H1 (cell line): ENCODE results near the gene TTC21A. TPM values are rescaled to one million over a fixed set of nuclear protein-coding genes. Genes with fewer than 3 reads are reported as not detected.

Experiments used
- CHD7 ChIP-seq: fragments of 300-600 bp; sonication (generic); IDR thresholded peaks from 2 replicates; pipeline ENCODE4 v1.7.1; 2012; ENCODE audit warnings: low read length, moderate library complexity, mild to moderate bottlenecking, inconsistent platforms; ENCODE audit not compliant: insufficient replicate concordance
- CTCF ChIP-seq, 3 experiments: IDR thresholded peaks; 1 replicate in 2 of 3; 2 replicates in 1 of 3; pipeline versions ENCODE4 v1.5.1 to v1.6.1; 2011; ENCODE audit warnings: low read length in 3 of 3, mild to moderate bottlenecking in 3 of 3, inconsistent platforms in 2 of 3, low read depth in 1 of 3, moderate library complexity in 1 of 3; ENCODE audit not compliant: insufficient read depth in 1 of 3; ENCODE audit errors: control extremely low read depth in 1 of 3
- HDAC2 ChIP-seq, 2 experiments: fragments of 300-600 bp in 1 of 2; sonication (generic) in 1 of 2; IDR thresholded peaks; 2 replicates each; pipeline ENCODE4 v1.6.1; 2011 to 2012; ENCODE audit warnings: low read depth in 2 of 2, low read length in 2 of 2, mild to moderate bottlenecking in 2 of 2, moderate library complexity in 2 of 2, borderline replicate concordance in 1 of 2, inconsistent platforms in 1 of 2
- HDAC6 ChIP-seq: IDR thresholded peaks from one replicate; pipeline ENCODE4 v1.7.1; 2012; ENCODE audit warnings: low read depth, mild to moderate bottlenecking, inconsistent platforms, low read length, moderate library complexity
- MAFK ChIP-seq: IDR thresholded peaks from 2 replicates; pipeline ENCODE4 v1.6.1; 2012; ENCODE audit warnings: low read depth, mild to moderate bottlenecking, improper control_type of control experiment, low read length
- RAD21 ChIP-seq, 2 experiments: IDR thresholded peaks in 1 of 2; conservative IDR thresholded peaks in 1 of 2; 2 replicates each; pipeline ENCODE4 v1.6.1; 2011; ENCODE audit warnings: low read depth in 2 of 2, low read length in 2 of 2, improper control_type of control experiment in 1 of 2, inconsistent platforms in 1 of 2, mild to moderate bottlenecking in 1 of 2, moderate library complexity in 1 of 2
- RBBP5 ChIP-seq: IDR thresholded peaks from 2 replicates; pipeline ENCODE4 v1.7.1; 2012; ENCODE audit warnings: low read depth, mild to moderate bottlenecking, inconsistent platforms, low read length, moderate library complexity, borderline replicate concordance
- polyA plus RNA-seq, 7 experiments: library from polyadenylated mRNA; depleted of rRNA in 3 of 7; stranded (reverse) in 5 of 7; unstranded in 2 of 7; fragments of >200 nt in 5 of 7; fragments of 200-250 nt in 2 of 7; gene quantifications; 1 replicate in 5 of 7; 2 replicates in 1 of 7; 4 replicates in 1 of 7; pipeline versions ENCODE4 v1.2.1 to v1.2.3, GENCODE V29; 2011 to 2013; ENCODE audit warnings: missing spikeins in 2 of 7, mixed read lengths in 2 of 7
- total RNA-seq: library from RNA; stranded (reverse); fragmentation: NEBNext Ultra II Directional; extraction: Animal tissue kit (Norgen Biotek cat#: 25700); gene quantifications from 2 replicates; pipeline ENCODE4 v1.2.1, GENCODE V29; 2021

TTC21A gene
- total and polyA plus RNA-seq, 2 of the 8 experiments (the other 6 are each of a cell fraction or from before 2014, with no cell fraction given), result 2.3 to 2.8 TPM

- TF ChIP-seq CHD7 (no peak), RAD21 (IDR thresholded peaks at IDR 0.05 in 1 of 2, conservative IDR thresholded peaks at IDR 0.05 in 1 of 2; ENCODE audit: low read depth in 2 of 2, low read length in 2 of 2) (no peak), CTCF (IDR thresholded peaks at IDR 0.05; ENCODE audit: control extremely low read depth in 1 of 3, insufficient read depth in 1 of 3, low read depth in 1 of 3, low read length in 3 of 3) (no peak), HDAC2 (IDR thresholded peaks at IDR 0.05; ENCODE audit: borderline replicate concordance in 1 of 2, low read depth in 2 of 2, low read length in 2 of 2) (no peak), RBBP5 (no peak), MAFK (no peak), HDAC6 (no peak)
Observed at GRCh38 chr3:39130693-39131265, 23.3 kb downstream of the TTC21A start (continued).
